OCI-LY7 (cell line): ENCODE data around the gene DBNL. TPM values are rescaled to one million over a fixed set of nuclear protein-coding genes. Genes with fewer than 3 reads are reported as not detected.
A peak's percentile ranks its signal among the peaks of the same experiment; 100 is the strongest.

Experiments used
- BruUV-seq: library from RNA; stranded (reverse); fragments of 400-500 nt; replicated peaks from 2 replicates; lab custom pipeline; 2021; lab: Mats Ljungman, UMichigan
- CTCF ChIA-PET: fragments of 300-600 bp; sonication (Branson Sonifier 250); formaldehyde crosslinking; loops from one replicate; lab custom pipeline; 2022; ENCODE audit warnings: antibody characterized with exemption; ENCODE audit not compliant: unreplicated experiment; lab: Charles Lee
- POLR2A ChIA-PET: fragments of 300-600 bp; sonication (Branson Sonifier 250); formaldehyde crosslinking; loops from one replicate; lab custom pipeline; 2022; ENCODE audit warnings: antibody characterized with exemption; lab: Charles Lee
- DNase-seq: peaks from one replicate; pipeline ENCODE4 v3.0.0-alpha.2; 2015; ENCODE audit warnings: low spot score
- H2AFZ ChIP-seq: fragments of 200-600 bp; sonication (generic), shearing (Covaris generic); 2 replicates; pipeline ENCODE4 v1.6.1; 2014; ENCODE audit warnings: mild to moderate bottlenecking, antibody characterized with exemption, low read length, moderate library complexity
- H3K27ac ChIP-seq: fragments of 200-600 bp; sonication (generic); 2 replicates; pipeline ENCODE4 v1.5.1; 2014; ENCODE audit warnings: mixed run types, low read depth, mild to moderate bottlenecking, moderate library complexity, low read length, inconsistent platforms; ENCODE audit not compliant: poor library complexity, severe bottlenecking
- H3K36me3 ChIP-seq: fragments of 200-600 bp; sonication (generic); 2 replicates; pipeline ENCODE4 v1.6.1; 2014; ENCODE audit warnings: mild to moderate bottlenecking, antibody characterized with exemption, low read length, moderate library complexity, mixed read lengths; ENCODE audit not compliant: insufficient read depth
- H3K4me1 ChIP-seq: fragments of 200-600 bp; sonication (generic); 2 replicates; pipeline ENCODE4 v1.5.1; 2014; ENCODE audit warnings: mild to moderate bottlenecking, low read length; ENCODE audit not compliant: insufficient read depth, poor library complexity, severe bottlenecking
- H3K4me2 ChIP-seq: fragments of 200-600 bp; sonication (generic); 2 replicates; pipeline ENCODE4 v1.6.1; 2014; ENCODE audit warnings: mild to moderate bottlenecking, low read length
- H3K4me3 ChIP-seq: fragments of 200-600 bp; sonication (generic); 2 replicates; pipeline ENCODE4 v1.5.1; 2014; ENCODE audit warnings: mild to moderate bottlenecking, low read depth, low read length; ENCODE audit not compliant: poor library complexity, severe bottlenecking
- H3K79me2 ChIP-seq: fragments of 200-600 bp; sonication (generic); 2 replicates; pipeline ENCODE4 v1.6.1; 2016; ENCODE audit warnings: low read depth, mild to moderate bottlenecking, low read length, moderate library complexity, mixed read lengths; ENCODE audit not compliant: insufficient read depth
- H3K9me2 ChIP-seq: fragments of 200-600 bp; sonication (generic); 2 replicates; pipeline ENCODE4 v1.6.1; 2016; ENCODE audit warnings: mild to moderate bottlenecking, low read length, mixed read lengths; ENCODE audit not compliant: insufficient read depth
- H3K9me3 ChIP-seq: fragments of 200-600 bp; sonication (generic); 2 replicates; pipeline ENCODE4 v1.6.1; 2014; ENCODE audit warnings: mild to moderate bottlenecking, mixed run types, low read length, mixed read lengths
- H4K20me1 ChIP-seq: fragments of 200-600 bp; sonication (generic); 2 replicates; pipeline ENCODE4 v1.6.1; 2014; ENCODE audit warnings: mild to moderate bottlenecking, antibody characterized with exemption, low read length, moderate library complexity, mixed read lengths; ENCODE audit not compliant: insufficient read depth
- EZH2phosphoT487 ChIP-seq: fragments of 200-600 bp; sonication (generic); IDR thresholded peaks from 2 replicates; pipeline ENCODE4 v1.6.1; 2018; ENCODE audit warnings: low read depth, borderline replicate concordance, mild to moderate bottlenecking, mixed run types, antibody characterized with exemption, low read length, moderate library complexity, mixed read lengths
- intact Hi-C: fragments of 100-400 bp; cut with micrococcal nuclease; formaldehyde crosslinking; loops from one replicate; pipeline ENCODE4 v1.10.0; 2022; ENCODE audit not compliant: unreplicated experiment
- total RNA-seq, 2 experiments: library from RNA; depleted of rRNA in 1 of 2; stranded (reverse); fragments of >200 nt in 1 of 2; shearing (Covaris generic) in 1 of 2; gene quantifications; 2 replicates each; pipeline ENCODE4 v1.2.3, GENCODE V29; 2014 to 2022
- TF ChIP-seq, protein P1 (sequence below): fragments of 200-600 bp; sonication (generic); conservative IDR thresholded peaks from 2 replicates; pipeline ENCODE4 v1.5.1; 2014; ENCODE audit warnings: mild to moderate bottlenecking, antibody characterized with exemption, low read length, moderate library complexity, mixed read lengths

Gene DBNL
- total RNA-seq, 2 experiments from 2014 or later = 124 to 137 TPM

DNA sequence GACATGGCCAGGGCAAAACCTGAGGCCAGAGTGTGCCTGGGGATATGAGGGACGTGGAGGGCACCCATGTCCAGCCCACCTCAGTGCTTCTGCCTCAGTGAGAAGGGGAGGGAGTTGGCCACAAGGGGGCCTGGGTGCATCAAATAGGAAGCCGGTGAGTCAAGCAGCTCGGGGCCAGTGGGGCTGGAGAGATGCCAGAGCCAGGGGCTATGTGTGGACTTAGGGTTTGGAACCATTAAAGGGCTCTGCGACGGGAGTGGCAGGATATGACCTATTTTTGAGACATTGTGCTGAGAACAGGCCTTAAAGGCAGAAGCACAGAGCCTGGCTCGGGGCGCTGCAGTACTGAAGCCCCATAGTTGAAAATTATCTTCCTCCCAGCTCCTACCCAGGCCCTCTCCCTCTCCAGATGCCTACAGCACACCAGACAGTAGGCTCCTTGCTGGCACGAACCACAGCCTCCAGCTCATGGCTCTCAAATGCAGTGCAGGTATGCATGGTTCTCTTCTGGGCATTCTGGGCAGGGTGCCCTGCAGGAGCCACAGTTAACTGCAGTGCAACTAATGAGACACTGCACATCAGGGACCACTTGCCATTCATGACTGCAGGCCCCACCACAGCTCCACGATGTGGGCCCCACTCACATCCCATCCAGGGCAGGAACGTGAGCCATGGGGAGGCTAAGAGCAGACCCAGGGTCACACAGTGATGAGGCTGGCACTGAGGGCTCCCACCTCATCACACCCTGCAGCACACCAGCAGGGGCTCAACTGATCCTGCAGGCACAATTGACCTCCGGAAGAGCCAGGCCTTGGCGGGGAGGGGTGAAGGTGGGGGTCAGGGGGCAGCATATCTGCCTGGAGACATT, 28.1 kb downstream of the DBNL start:
- intact Hi-C loops = loop anchor here (1.0 kb wide), 1 partner anchor 124 kb away; no protein-coding TSS in a partner anchor

DNA sequence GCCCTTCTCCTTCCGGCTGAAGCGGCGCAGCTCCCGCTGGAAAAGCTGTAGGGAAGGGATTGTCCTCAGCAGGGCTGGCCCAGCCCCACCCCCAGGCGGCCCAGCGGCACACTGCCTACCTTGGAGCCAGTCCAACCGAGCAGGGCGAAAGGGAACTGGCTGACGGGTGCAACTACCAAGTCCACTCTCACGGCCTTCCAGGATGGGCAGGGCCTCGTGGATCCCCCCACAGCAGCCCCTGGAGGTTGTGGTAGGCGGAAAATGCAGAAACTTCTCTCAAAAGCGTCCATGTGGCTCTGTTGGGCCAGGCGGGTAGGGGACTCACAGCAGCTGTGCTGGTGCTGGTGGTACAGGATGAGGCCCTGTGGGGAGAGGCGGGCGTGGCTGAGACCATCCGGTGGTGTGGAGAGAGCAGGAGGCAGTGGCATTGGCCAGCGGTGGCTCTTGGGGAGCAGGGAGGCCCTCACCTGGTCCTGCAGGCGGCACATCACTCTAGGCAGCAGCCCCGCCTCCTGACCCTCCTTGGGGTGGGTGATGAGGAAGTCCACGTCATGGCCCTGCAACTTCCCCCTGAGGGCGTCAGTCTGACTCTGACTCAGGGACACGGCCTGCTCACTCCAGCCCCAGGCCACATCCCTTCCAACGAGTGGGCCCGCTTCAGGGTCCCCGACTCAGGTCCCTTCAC, 29.3 kb downstream of the DBNL start:
- ChIA-PET CTCF (no interaction called here), POLR2A (no interaction called here)
- H3K9me2 ChIP-seq = no peaks in the 10 kb centered on the region
- no peaks in the 10 kb centered on the region for H4K20me1 ChIP-seq
- H3K4me2 ChIP-seq = no peak overlapping the region
- peaks cover 18% of the 10 kb centered on the region for H3K4me1 ChIP-seq
- H3K79me2 ChIP-seq = no peaks in the 10 kb centered on the region
- intact Hi-C loops = no loop called here
- H3K9me3 ChIP-seq = no peaks in the 10 kb centered on the region
- no peak overlapping the region for H3K4me3 ChIP-seq
- DNase-seq = no peak
- H2AFZ ChIP-seq = no peak overlapping the region
- H3K27ac ChIP-seq = no peak overlapping the region
- BruUV-seq = no TSS peak
- TF ChIP-seq EZH2phosphoT487 = no peak
- TF ChIP-seq, protein P1, sequence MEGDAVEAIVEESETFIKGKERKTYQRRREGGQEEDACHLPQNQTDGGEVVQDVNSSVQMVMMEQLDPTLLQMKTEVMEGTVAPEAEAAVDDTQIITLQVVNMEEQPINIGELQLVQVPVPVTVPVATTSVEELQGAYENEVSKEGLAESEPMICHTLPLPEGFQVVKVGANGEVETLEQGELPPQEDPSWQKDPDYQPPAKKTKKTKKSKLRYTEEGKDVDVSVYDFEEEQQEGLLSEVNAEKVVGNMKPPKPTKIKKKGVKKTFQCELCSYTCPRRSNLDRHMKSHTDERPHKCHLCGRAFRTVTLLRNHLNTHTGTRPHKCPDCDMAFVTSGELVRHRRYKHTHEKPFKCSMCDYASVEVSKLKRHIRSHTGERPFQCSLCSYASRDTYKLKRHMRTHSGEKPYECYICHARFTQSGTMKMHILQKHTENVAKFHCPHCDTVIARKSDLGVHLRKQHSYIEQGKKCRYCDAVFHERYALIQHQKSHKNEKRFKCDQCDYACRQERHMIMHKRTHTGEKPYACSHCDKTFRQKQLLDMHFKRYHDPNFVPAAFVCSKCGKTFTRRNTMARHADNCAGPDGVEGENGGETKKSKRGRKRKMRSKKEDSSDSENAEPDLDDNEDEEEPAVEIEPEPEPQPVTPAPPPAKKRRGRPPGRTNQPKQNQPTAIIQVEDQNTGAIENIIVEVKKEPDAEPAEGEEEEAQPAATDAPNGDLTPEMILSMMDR = no peak
- peaks cover 82% of the 10 kb centered on the region for H3K36me3 ChIP-seq

More for the DNA sequence above, 28.1 kb downstream of the DBNL start:
- Histone ChIP-seq H3K4me1 (peaks cover 18% of the 10 kb centered on the region), H3K79me2 (no peaks in the 10 kb centered on the region), H3K4me3 (no peak overlapping the region), H4K20me1 (no peaks in the 10 kb centered on the region), H3K9me2 (no peaks in the 10 kb centered on the region), H3K36me3 (peaks cover 70% of the 10 kb centered on the region), H3K9me3 (no peaks in the 10 kb centered on the region), H3K27ac (peak overlapping the region; percentile 2), H2AFZ (no peak overlapping the region), H3K4me2 (no peak overlapping the region)
- ChIA-PET POLR2A (no interaction called here), CTCF (interaction anchor here (0.9 kb wide), 1 partner anchor 9 kb away, joined by 4 read pairs; no protein-coding TSS in a partner anchor)
- TF ChIP-seq EZH2phosphoT487 = no peak
- TF ChIP-seq, protein P1 = peak; percentile 89
- BruUV-seq = no TSS peak
- DNase-seq = peak; percentile 79
